ENCODE results near the gene KLK2. TPM values are rescaled to one million over a fixed set of nuclear protein-coding genes. Genes with fewer than 3 reads are reported as not detected.

The KLK2 gene
- total RNA-seq, 1 donor = not detected

DNA sequence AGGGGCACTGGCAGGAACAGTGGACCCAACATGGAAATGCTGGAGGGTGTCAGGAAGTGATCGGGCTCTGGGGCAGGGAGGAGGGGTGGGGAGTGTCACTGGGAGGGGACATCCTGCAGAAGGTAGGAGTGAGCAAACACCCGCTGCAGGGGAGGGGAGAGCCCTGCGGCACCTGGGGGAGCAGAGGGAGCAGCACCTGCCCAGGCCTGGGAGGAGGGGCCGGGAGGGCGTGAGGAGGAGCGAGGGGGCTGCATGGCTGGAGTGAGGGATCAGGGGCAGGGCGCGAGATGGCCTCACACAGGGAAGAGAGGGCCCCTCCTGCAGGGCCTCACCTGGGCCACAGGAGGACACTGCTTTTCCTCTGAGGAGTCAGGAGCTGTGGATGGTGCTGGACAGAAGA is 4.1 kb downstream of the KLK2 start:
- no peaks in the 10 kb centered on the region for H3K36me3 ChIP-seq (ENCODE audit: insufficient read depth, low read length)
- peaks cover 16% of the 10 kb centered on the region for H3K27me3 ChIP-seq (ENCODE audit: insufficient read depth, low read length)
- no peaks in the 10 kb centered on the region for H4K20me1 ChIP-seq (ENCODE audit: insufficient read depth, low read length)
- H3K27ac ChIP-seq (ENCODE audit: low read depth, low read length) = no peak overlapping the region
- H3K9me3 ChIP-seq (ENCODE audit: low read depth, low read length) = no peaks in the 10 kb centered on the region
- no peak overlapping the region for H3K4me3 ChIP-seq (ENCODE audit: insufficient read depth, low read length)
- TF ChIP-seq CTCF (IDR thresholded peaks at IDR 0.05; ENCODE audit: extremely low read depth, low read depth, low read length) = no peak
- no peak overlapping the region for H2AFZ ChIP-seq (ENCODE audit: low read length)
- no peak for DNase-seq (ENCODE audit: insufficient read length, low spot score, missing footprints)
- no peaks in the 10 kb centered on the region for H3K4me1 ChIP-seq (ENCODE audit: insufficient read depth, low read length)
- no peak overlapping the region for H3K4me2 ChIP-seq (ENCODE audit: insufficient read depth, low read length)
- H3K79me2 ChIP-seq (ENCODE audit: insufficient read depth, low read length) = no peaks in the 10 kb centered on the region

DNA sequence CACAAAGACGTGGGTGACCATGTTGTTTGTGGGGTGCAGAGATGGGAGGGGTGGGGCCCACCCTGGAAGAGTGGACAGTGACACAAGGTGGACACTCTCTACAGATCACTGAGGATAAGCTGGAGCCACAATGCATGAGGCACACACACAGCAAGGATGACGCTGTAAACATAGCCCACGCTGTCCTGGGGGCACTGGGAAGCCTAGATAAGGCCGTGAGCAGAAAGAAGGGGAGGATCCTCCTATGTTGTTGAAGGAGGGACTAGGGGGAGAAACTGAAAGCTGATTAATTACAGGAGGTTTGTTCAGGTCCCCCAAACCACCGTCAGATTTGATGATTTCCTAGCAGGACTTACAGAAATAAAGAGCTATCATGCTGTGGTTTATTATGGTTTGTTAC is 5.6 kb downstream of the KLK2 start:
- no peak overlapping the region for H3K27ac ChIP-seq (ENCODE audit: low read depth, low read length)
- TF ChIP-seq CTCF (IDR thresholded peaks at IDR 0.05; ENCODE audit: extremely low read depth, low read depth, low read length) = no peak

GRCh38 chr19:50880241-50880640 is 7.0 kb downstream of the KLK2 start:
- TF ChIP-seq CTCF (IDR thresholded peaks at IDR 0.05; ENCODE audit: extremely low read depth, low read depth, low read length) = no peak
- H3K4me3 ChIP-seq (ENCODE audit: insufficient read depth, low read length) = no peak overlapping the region

More for the DNA sequence above, 5.6 kb downstream of the KLK2 start:
- H3K4me3 ChIP-seq (ENCODE audit: insufficient read depth, low read length) = no peak overlapping the region
- H3K27me3 ChIP-seq (ENCODE audit: insufficient read depth, low read length) = peaks cover 15% of the 10 kb centered on the region
- H3K4me1 ChIP-seq (ENCODE audit: insufficient read depth, low read length) = no peaks in the 10 kb centered on the region
- DNase-seq (ENCODE audit: insufficient read length, low spot score, missing footprints) = no peak
- H4K20me1 ChIP-seq (ENCODE audit: insufficient read depth, low read length) = no peaks in the 10 kb centered on the region
- H3K4me2 ChIP-seq (ENCODE audit: insufficient read depth, low read length) = no peak overlapping the region
- H3K9me3 ChIP-seq (ENCODE audit: low read depth, low read length) = no peaks in the 10 kb centered on the region
- no peak overlapping the region for H2AFZ ChIP-seq (ENCODE audit: low read length)
- H3K36me3 ChIP-seq (ENCODE audit: insufficient read depth, low read length) = no peaks in the 10 kb centered on the region
- H3K79me2 ChIP-seq (ENCODE audit: insufficient read depth, low read length) = no peaks in the 10 kb centered on the region

GRCh38 chr19:50882188-50882587 is 8.9 kb downstream of the KLK2 start:
- no peak for TF ChIP-seq CTCF (IDR thresholded peaks at IDR 0.05; ENCODE audit: extremely low read depth, low read depth, low read length)
- Histone ChIP-seq H3K4me2 (ENCODE audit: insufficient read depth, low read length) (no peak overlapping the region), H3K27ac (ENCODE audit: low read depth, low read length) (no peak overlapping the region), H3K4me3 (ENCODE audit: insufficient read depth, low read length) (no peak overlapping the region), H3K27me3 (ENCODE audit: insufficient read depth, low read length) (no peaks in the 10 kb centered on the region), H2AFZ (ENCODE audit: low read length) (no peak overlapping the region), H3K4me1 (ENCODE audit: insufficient read depth, low read length) (no peaks in the 10 kb centered on the region), H3K36me3 (ENCODE audit: insufficient read depth, low read length) (no peaks in the 10 kb centered on the region), H4K20me1 (ENCODE audit: insufficient read depth, low read length) (no peaks in the 10 kb centered on the region), H3K79me2 (ENCODE audit: insufficient read depth, low read length) (no peaks in the 10 kb centered on the region), H3K9me3 (ENCODE audit: low read depth, low read length) (no peaks in the 10 kb centered on the region)
- DNase-seq (ENCODE audit: insufficient read length, low spot score, missing footprints) = no peak

More at GRCh38 chr19:50880241-50880640, 7.0 kb downstream of the KLK2 start:
- H3K9me3 ChIP-seq (ENCODE audit: low read depth, low read length) = no peaks in the 10 kb centered on the region
- H4K20me1 ChIP-seq (ENCODE audit: insufficient read depth, low read length) = no peaks in the 10 kb centered on the region
- H3K79me2 ChIP-seq (ENCODE audit: insufficient read depth, low read length) = no peaks in the 10 kb centered on the region
- no peak overlapping the region for H3K27ac ChIP-seq (ENCODE audit: low read depth, low read length)
- H3K4me2 ChIP-seq (ENCODE audit: insufficient read depth, low read length) = no peak overlapping the region
- H2AFZ ChIP-seq (ENCODE audit: low read length) = no peak overlapping the region
- H3K27me3 ChIP-seq (ENCODE audit: insufficient read depth, low read length) = peaks cover under 1% of the 10 kb centered on the region
- DNase-seq (ENCODE audit: insufficient read length, low spot score, missing footprints) = no peak
- H3K36me3 ChIP-seq (ENCODE audit: insufficient read depth, low read length) = no peaks in the 10 kb centered on the region
- no peaks in the 10 kb centered on the region for H3K4me1 ChIP-seq (ENCODE audit: insufficient read depth, low read length)
